Measurements from ENCODE around the gene RGS3. TPM values are rescaled to one million over a fixed set of nuclear protein-coding genes. Genes with fewer than 3 reads are reported as not detected.
A peak's percentile ranks its signal among the peaks of the same experiment; 100 is the strongest.

The RGS3 gene
- total and polyA plus RNA-seq, 2 of the 13 experiments (the other 11 are each of a cell fraction or from before 2014, with no cell fraction given): 17.1 to 28.8 TPM

GRCh38 chr9:113548221-113549041 is 84.9 kb downstream of the RGS3 start (continued):
- no peak for TF ChIP-seq TIGD3 (CRISPR knock-in tag; IDR thresholded peaks at IDR 0.05; ENCODE audit: borderline replicate concordance)
- peak; percentile 37; the same call in 1 of the 2 replicates for TF ChIP-seq RELA (CRISPR knock-in tag; IDR thresholded peaks at IDR 0.05)
- TF ChIP-seq ZNF556 (CRISPR knock-in tag; IDR thresholded peaks at IDR 0.05; ENCODE audit: borderline replicate concordance): no peak
- no peak for TF ChIP-seq ZNF3 (CRISPR knock-in tag; IDR thresholded peaks at IDR 0.05)
- no peak for TF ChIP-seq FOXK1 (CRISPR knock-in tag; IDR thresholded peaks at IDR 0.05; ENCODE audit: borderline replicate concordance, low read depth)
- 0 out of 2 replicates have a peak, but pooled peaks have one; percentile 13 for TF ChIP-seq IKZF5 (CRISPR knock-in tag; IDR thresholded peaks at IDR 0.05)
- no peak for TF ChIP-seq FIP1L1 (IDR thresholded peaks at IDR 0.05; ENCODE audit: borderline replicate concordance, insufficient read depth, low read depth, low read length)
- TF ChIP-seq PHB2 (IDR thresholded peaks at IDR 0.05; ENCODE audit: partially characterized antibody): no peak
- no peak for TF ChIP-seq ISX (CRISPR knock-in tag; conservative IDR thresholded peaks at IDR 0.05)
- TF ChIP-seq, protein P1, sequence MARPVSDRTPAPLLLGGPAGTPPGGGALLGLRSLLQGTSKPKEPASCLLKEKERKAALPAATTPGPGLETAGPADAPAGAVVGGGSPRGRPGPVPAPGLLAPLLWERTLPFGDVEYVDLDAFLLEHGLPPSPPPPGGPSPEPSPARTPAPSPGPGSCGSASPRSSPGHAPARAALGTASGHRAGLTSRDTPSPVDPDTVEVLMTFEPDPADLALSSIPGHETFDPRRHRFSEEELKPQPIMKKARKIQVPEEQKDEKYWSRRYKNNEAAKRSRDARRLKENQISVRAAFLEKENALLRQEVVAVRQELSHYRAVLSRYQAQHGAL (CRISPR knock-in tag; IDR thresholded peaks at IDR 0.05; ENCODE audit: not compliant biosample characterization): no peak
- no peak for TF ChIP-seq ZNF34 (CRISPR knock-in tag; IDR thresholded peaks at IDR 0.05; ENCODE audit: borderline replicate concordance)
- TF ChIP-seq, protein P2, sequence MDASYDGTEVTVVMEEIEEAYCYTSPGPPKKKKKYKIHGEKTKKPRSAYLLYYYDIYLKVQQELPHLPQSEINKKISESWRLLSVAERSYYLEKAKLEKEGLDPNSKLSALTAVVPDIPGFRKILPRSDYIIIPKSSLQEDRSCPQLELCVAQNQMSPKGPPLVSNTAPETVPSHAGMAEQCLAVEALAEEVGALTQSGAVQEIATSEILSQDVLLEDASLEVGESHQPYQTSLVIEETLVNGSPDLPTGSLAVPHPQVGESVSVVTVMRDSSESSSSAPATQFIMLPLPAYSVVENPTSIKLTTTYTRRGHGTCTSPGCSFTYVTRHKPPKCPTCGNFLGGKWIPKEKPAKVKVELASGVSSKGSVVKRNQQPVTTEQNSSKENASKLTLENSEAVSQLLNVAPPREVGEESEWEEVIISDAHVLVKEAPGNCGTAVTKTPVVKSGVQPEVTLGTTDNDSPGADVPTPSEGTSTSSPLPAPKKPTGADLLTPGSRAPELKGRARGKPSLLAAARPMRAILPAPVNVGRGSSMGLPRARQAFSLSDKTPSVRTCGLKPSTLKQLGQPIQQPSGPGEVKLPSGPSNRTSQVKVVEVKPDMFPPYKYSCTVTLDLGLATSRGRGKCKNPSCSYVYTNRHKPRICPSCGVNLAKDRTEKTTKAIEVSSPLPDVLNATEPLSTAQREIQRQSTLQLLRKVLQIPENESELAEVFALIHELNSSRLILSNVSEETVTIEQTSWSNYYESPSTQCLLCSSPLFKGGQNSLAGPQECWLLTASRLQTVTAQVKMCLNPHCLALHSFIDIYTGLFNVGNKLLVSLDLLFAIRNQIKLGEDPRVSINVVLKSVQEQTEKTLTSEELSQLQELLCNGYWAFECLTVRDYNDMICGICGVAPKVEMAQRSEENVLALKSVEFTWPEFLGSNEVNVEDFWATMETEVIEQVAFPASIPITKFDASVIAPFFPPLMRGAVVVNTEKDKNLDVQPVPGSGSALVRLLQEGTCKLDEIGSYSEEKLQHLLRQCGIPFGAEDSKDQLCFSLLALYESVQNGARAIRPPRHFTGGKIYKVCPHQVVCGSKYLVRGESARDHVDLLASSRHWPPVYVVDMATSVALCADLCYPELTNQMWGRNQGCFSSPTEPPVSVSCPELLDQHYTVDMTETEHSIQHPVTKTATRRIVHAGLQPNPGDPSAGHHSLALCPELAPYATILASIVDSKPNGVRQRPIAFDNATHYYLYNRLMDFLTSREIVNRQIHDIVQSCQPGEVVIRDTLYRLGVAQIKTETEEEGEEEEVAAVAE (CRISPR knock-in tag; IDR thresholded peaks at IDR 0.05; ENCODE audit: borderline replicate concordance): no peak
- TF ChIP-seq CENPT (CRISPR knock-in tag; IDR thresholded peaks at IDR 0.05; ENCODE audit: low read depth): no peak
- no peak for TF ChIP-seq HNRNPK (IDR thresholded peaks at IDR 0.05; ENCODE audit: low read depth, low read length, poor library complexity, severe bottlenecking)
- no peak for TF ChIP-seq SMARCC2 (IDR thresholded peaks at IDR 0.05)
- TF ChIP-seq, protein P3, sequence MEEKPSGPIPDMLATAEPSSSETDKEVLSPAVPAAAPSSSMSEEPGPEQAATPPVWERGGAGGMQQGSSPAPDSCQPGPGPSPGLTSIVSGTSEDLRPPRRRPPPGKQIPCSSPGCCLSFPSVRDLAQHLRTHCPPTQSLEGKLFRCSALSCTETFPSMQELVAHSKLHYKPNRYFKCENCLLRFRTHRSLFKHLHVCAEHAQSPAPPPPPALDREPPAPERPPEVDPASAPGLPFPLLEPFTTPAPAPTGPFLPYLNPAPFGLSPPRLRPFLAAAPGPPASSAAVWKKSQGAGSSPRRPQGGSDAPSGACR (CRISPR knock-in tag; IDR thresholded peaks at IDR 0.05): no peak
- TF ChIP-seq BORCS8-MEF2B (CRISPR knock-in tag; IDR thresholded peaks at IDR 0.05): 0 out of 2 replicates have a peak, but pooled peaks have one; percentile 39
- TF ChIP-seq ZNF7 (CRISPR knock-in tag; IDR thresholded peaks at IDR 0.05): no peak
- no peak for TF ChIP-seq PCBP2 (optimal IDR thresholded peaks at IDR 0.05; ENCODE audit: low read depth, low read length, poor library complexity, severe bottlenecking)
- TF ChIP-seq GTF3A (CRISPR knock-in tag; conservative IDR thresholded peaks at IDR 0.05): no peak
- TF ChIP-seq ZNF350 (CRISPR knock-in tag; IDR thresholded peaks at IDR 0.05; ENCODE audit: borderline replicate concordance, low read depth): no peak
